Measurements from ENCODE around the gene PXT1. TPM values are rescaled to one million over a fixed set of nuclear protein-coding genes. Genes with fewer than 3 reads are reported as not detected.

The PXT1 gene
- total and polyA plus RNA-seq, 9 of the 15 experiments (the other 6 are each of a cell fraction or from before 2014, with no cell fraction given) = 0.09 to 0.11 (median 0.10) TPM; not detected in 5

GRCh38 chr6:36442671-36443470 lies at the start of gene PXT1, which contains the start of gene KCTD20 (continued):
- TF ChIP-seq MYNN (IDR thresholded peaks at IDR 0.05) (peak; percentile 100), MYNN (CRISPR knock-in tag; IDR thresholded peaks at IDR 0.05) (peak; percentile 100), RCOR1 (IDR thresholded peaks at IDR 0.05; ENCODE audit: borderline replicate concordance in 1 of 2, low read depth in 2 of 2, low read length in 2 of 2) (peak; percentile 10 to 88; a peak in 2 of 4 replicates), TSC22D4 (tag; IDR thresholded peaks at IDR 0.05) (no peak), ZNF146 (CRISPR knock-in tag; IDR thresholded peaks at IDR 0.05; ENCODE audit: unreplicated experiment) (peak; percentile 13), ZNF143 (CRISPR knock-in tag; IDR thresholded peaks at IDR 0.05) (peak; percentile 87), ZFP1 (CRISPR knock-in tag; IDR thresholded peaks at IDR 0.05) (no peak), ZNF232 (CRISPR knock-in tag; IDR thresholded peaks at IDR 0.05) (no peak), EHMT2 (IDR thresholded peaks at IDR 0.05) (no peak), ZMIZ1 (IDR thresholded peaks at IDR 0.05; ENCODE audit: low read depth in 2 of 2, low read length in 2 of 2) (peak in 1 of 2 experiments; percentile 80; a peak in 1 of 4 replicates), CBX3 (IDR thresholded peaks at IDR 0.05; ENCODE audit: borderline replicate concordance in 1 of 2, low read length in 2 of 2) (peak in 1 of 2 experiments; percentile 79; a peak in 1 of 3 replicates), KDM5B (IDR thresholded peaks at IDR 0.05; ENCODE audit: insufficient replicate concordance, low read depth, low read length) (peak; percentile 96), ZBTB40 (IDR thresholded peaks at IDR 0.05) (peak; percentile 7; the same call in 1 of the 2 replicates), ZBTB40 (CRISPR knock-in tag; IDR thresholded peaks at IDR 0.05) (no peak)
